AG04449 (cell line): Measurements from ENCODE around the gene SAE1.

Experiments
- CTCF ChIA-PET: fragments of 350-600 bp; formaldehyde crosslinking; extraction: SDS; loops from one replicate; lab custom pipeline; 2021; ENCODE audit warnings: antibody characterized with exemption; lab: Yijun Ruan, JAX
- POLR2A ChIA-PET: fragments of 400-600, 350-600 bp; formaldehyde crosslinking; extraction: SDS; loops from one replicate; lab custom pipeline; 2020; ENCODE audit warnings: antibody characterized with exemption, inconsistent platforms; lab: Yijun Ruan, JAX
- DNase-seq: peaks from one replicate; pipeline ENCODE4 v3.0.0-alpha.2; 2010; ENCODE audit warnings: low read depth, low spot score
- H3K4me3 ChIP-seq: 2 replicates; pipeline ENCODE4 v1.5.1; 2011; ENCODE audit warnings: low read depth, mild to moderate bottlenecking, control low read depth, low read length
- CTCF ChIP-seq: IDR thresholded peaks from one replicate; pipeline ENCODE4 v1.5.1; 2011; ENCODE audit warnings: mild to moderate bottlenecking, moderate library complexity, low read length, control low read depth, inconsistent platforms; ENCODE audit not compliant: insufficient read depth; ENCODE audit errors: missing control alignments

The SAE1 gene

DNA sequence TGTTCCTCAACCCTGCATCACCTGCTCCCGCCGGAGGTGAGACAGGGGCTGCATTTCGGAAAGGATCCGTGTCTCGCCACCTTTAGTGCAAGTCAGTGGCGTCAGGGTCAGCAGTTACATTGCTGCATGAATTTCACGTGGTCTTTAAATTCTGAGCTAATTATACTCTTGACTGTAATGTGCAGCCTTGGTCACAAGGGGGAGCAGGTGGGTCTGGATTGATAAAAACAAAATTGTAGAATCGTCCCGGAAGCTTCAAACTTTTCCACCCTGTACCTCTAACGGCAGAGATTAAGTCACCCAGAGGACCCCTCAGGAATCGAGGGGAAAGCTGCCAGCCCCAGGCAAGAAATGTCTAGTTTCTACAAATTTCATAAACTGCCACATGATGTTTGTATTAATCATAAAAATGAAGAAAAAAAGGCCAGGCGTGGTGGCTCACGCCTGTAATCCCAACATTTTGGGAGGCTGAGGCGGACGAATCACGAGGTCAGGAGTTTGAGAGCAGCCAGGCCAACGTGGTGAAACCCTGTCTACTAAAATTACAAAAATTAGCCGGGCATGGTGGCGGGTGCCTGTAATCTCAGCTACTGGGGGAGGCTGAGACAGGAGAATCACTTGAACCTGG lies 80.2 kb downstream of the SAE1 start:
- ChIA-PET POLR2A (interaction anchor here (0.6 to 4.4 kb wide), 5 partner anchors 16 to 64 kb away, joined by 3 to 46 read pairs (median 7); partner anchors contain the start of gene INAFM1), CTCF (interaction anchor here (0.7 to 14.2 kb wide), 38 partner anchors 9 to 217 kb away, joined by 3 to 570 read pairs (median 5); partner anchors contain the start of gene CCDC9)
- no peak overlapping the region for H3K4me3 ChIP-seq
- DNase-seq, result no peak
- TF ChIP-seq CTCF, result peak; percentile 70

- no peak for TF ChIP-seq CTCF
These were observed 84.9 kb downstream of the SAE1 start for GRCh38 chr19:47215581-47215980.

DNA sequence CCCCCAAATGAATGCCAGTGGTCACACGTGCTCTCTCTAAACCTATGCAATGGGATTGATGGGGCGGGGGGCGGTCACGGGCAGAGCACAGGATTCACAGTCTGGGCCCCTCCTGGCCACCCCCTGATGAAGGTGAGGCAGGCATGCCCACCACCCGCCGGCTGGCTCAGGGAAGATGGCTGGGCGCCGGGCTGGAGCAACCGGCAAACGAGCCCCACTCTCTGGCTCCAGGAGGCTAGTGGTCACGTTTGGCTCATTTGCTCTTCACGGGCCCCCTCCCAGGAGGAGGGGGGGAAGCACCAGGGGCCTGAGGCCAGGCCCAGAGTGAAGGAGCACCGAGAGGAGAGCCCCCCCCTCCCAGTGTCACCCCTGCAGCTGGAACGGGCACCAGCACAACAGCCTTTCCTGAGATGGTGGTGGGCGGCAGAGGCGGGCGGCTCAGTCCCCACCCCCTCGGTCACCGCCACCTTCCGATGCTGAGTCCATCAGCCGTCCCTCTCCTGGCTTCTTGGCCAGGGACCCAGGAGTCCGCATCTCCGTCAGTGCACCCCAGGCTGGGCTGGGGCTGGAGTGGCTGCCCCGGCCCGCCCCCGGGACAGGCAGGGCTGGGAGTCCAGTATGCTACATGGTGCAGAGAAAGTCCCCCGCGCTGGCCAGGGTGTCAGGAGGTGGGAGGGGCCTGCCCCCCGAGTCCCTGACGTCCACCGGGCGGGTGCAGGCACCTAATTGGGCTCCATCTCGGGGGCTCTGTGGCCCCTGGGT lies 90.6 kb downstream of the SAE1 start:
- CTCF ChIA-PET, result interaction anchor here (6.8 to 9.0 kb wide), 2 partner anchors 8 to 24 kb away, joined by 104 to 145 read pairs; no protein-coding TSS in a partner anchor

More at GRCh38 chr19:47215581-47215980, 84.9 kb downstream of the SAE1 start:
- H3K4me3 ChIP-seq, result no peak overlapping the region
- ChIA-PET CTCF (interaction anchor here (10.3 to 14.2 kb wide), 2 partner anchors 9 to 35 kb away, joined by 145 to 570 read pairs; partner anchors contain the start of gene CCDC9), POLR2A (interaction anchor here (2.8 kb wide), 1 partner anchor 11 kb away, joined by 13 read pairs; no protein-coding TSS in a partner anchor)
- DNase-seq, result no peak

DNA sequence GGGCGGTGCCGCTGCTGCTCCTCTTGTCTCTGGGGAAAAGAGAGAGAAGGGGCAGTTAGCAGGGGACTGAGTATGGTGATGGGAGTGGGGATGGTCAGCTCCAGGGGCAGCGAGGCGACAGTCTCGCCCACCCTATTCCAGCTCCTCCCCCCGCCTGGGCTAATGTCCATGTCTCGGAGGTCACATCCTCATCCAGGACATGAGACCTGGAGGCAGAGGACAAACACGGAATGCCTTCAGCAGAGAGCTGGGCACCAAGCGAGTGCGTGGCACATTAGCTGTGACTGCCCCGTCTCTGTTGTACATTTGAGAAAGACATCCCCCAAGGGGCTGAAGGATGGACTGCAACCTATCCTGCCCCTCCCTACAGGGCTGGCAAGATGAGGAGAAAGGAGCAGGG lies 91.3 kb downstream of the SAE1 start:
- ChIA-PET CTCF (interaction anchor here (6.8 to 9.0 kb wide), 2 partner anchors 8 to 24 kb away, joined by 104 to 145 read pairs; no protein-coding TSS in a partner anchor), POLR2A (no interaction called here)
- H3K4me3 ChIP-seq, result no peak overlapping the region
- no peak for TF ChIP-seq CTCF
- DNase-seq, result no peak

More for the DNA sequence above, 90.6 kb downstream of the SAE1 start:
- no peak for DNase-seq
- no peak for TF ChIP-seq CTCF
- no peak overlapping the region for H3K4me3 ChIP-seq
- POLR2A ChIA-PET, result no interaction called here

- POLR2A ChIA-PET, result interaction anchor here (0.5 to 4.6 kb wide), 21 partner anchors 9 to 265 kb away, joined by 3 to 79 read pairs (median 6); partner anchors contain the start of genes CCDC9 and NPAS1
- H3K4me3 ChIP-seq, result peak overlapping the region; percentile 95
- CTCF ChIA-PET, result interaction anchor here (0.8 to 9.0 kb wide), 10 partner anchors 12 to 76 kb away, joined by 3 to 145 read pairs (median 3); partner anchors contain the start of gene CCDC9
- DNase-seq, result no peak
- peak; percentile 32 for TF ChIP-seq CTCF
These were observed 95.3 kb downstream of the SAE1 start for GRCh38 chr19:47225746-47226425.
